Mucosa of descending colon (tissue), 3 donors: ENCODE data around the gene TMF1. TPM values are rescaled to one million over a fixed set of nuclear protein-coding genes. Genes with fewer than 3 reads are reported as not detected.

Source experiments
- ATAC-seq: fragments of 200-7000 bp; cut with Tn5 transposase; one replicate; pipeline ENCODE4 v1.9.1; 2020; ENCODE audit warnings: mild to moderate bottlenecking, moderate library complexity
- DNase-seq, 3 donors: peaks; one replicate each; pipeline ENCODE4 v3.0.0-alpha.2; 2020
- H3K36me3 ChIP-seq: fragments of 200-600 bp; one replicate; pipeline ENCODE4 v1.8.0; 2021; ENCODE audit warnings: low read depth, mild to moderate bottlenecking
- H3K4me1 ChIP-seq: fragments of 200-600 bp; one replicate; pipeline ENCODE4 v1.8.0; 2021; ENCODE audit warnings: low read depth, mild to moderate bottlenecking
- H3K4me3 ChIP-seq: fragments of 200-600 bp; one replicate; pipeline ENCODE4 v1.8.0; 2021; ENCODE audit warnings: mild to moderate bottlenecking
- H3K9me3 ChIP-seq: fragments of 200-600 bp; one replicate; pipeline ENCODE4 v1.8.0; 2021; ENCODE audit warnings: mild to moderate bottlenecking
- CTCF ChIP-seq: fragments of 200-600 bp; IDR thresholded peaks from one replicate; pipeline ENCODE4 v1.8.0; 2022; ENCODE audit warnings: antibody characterized with exemption, mild to moderate bottlenecking
- intact Hi-C, 2 donors: fragments of 100-400 bp; cut with DNase I in 1 of 2; cut with micrococcal nuclease in 1 of 2; formaldehyde crosslinking; loops; one replicate each; pipeline versions ENCODE4 v1.11.0 to v1.11.1; 2022; cut with DNase I, micrococcal nuclease
- total RNA-seq, 3 donors: library from RNA; stranded (reverse); fragmentation: NEBNext Ultra II Directional in 2 of 3; extraction: Animal tissue kit (Norgen Biotek cat#: 25700) in 2 of 3; gene quantifications; one replicate each; pipeline versions ENCODE4 v1.2.1 to v1.2.4, GENCODE V29; 2021 to 2023
- donor health status: DM: no; HTN: no; CAD: no; lungs with moderate emphysema.
- donor health status: DM: no; HTN: no; CAD: no.
- donor health status: DM: no; HTN: yes; CAD: no.

TMF1 gene
- total RNA-seq, 3 donors from 2014 or later: 40.3 to 43.9 (median 43.4) TPM

DNA sequence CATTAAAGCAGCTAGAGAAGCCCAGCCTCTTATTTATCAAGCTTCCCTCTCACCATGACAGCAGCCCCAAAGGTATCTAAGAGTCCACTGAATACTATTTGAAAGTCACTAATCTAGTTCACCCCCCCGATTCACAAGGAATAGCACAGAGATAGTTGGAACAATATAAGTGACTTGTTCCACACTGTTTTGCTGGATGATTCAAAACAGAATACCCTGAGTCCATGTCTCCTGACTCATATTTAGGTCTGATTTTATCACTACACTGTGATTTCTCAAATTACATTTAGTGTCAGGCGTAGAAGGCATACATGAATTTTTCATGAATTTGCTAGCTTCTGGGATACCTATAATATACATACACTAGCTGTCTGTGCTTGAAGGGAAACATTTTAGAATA, 20.0 kb downstream of the TMF1 start:
- no peaks in the 10 kb centered on the region for H3K4me1 ChIP-seq
- ATAC-seq (no peak), DNase-seq (no peak)
- no peak for TF ChIP-seq CTCF
- no peak overlapping the region for H3K4me3 ChIP-seq
- intact Hi-C loops: no loop called here
- no peaks in the 10 kb centered on the region for H3K9me3 ChIP-seq
- peaks cover 6% of the 10 kb centered on the region for H3K36me3 ChIP-seq

- DNase-seq: no peak
- Histone ChIP-seq H3K4me3 (no peak overlapping the region), H3K36me3 (peaks cover 6% of the 10 kb centered on the region), H3K4me1 (no peaks in the 10 kb centered on the region), H3K9me3 (no peaks in the 10 kb centered on the region)
- intact Hi-C loops: no loop called here
- no peak for TF ChIP-seq CTCF
- ATAC-seq: no peak
Observed at GRCh38 chr3:69031635-69032034, 20.5 kb downstream of the TMF1 start.

- H3K4me3 ChIP-seq: no peak overlapping the region
- DNase-seq: no peak
- TF ChIP-seq CTCF: no peak
- no peaks in the 10 kb centered on the region for H3K9me3 ChIP-seq
- intact Hi-C loops: no loop called here
- ATAC-seq: no peak
- H3K36me3 ChIP-seq: no peaks in the 10 kb centered on the region
- no peaks in the 10 kb centered on the region for H3K4me1 ChIP-seq
Observed at GRCh38 chr3:69020857-69021256, 31.3 kb downstream of the TMF1 start.

DNA sequence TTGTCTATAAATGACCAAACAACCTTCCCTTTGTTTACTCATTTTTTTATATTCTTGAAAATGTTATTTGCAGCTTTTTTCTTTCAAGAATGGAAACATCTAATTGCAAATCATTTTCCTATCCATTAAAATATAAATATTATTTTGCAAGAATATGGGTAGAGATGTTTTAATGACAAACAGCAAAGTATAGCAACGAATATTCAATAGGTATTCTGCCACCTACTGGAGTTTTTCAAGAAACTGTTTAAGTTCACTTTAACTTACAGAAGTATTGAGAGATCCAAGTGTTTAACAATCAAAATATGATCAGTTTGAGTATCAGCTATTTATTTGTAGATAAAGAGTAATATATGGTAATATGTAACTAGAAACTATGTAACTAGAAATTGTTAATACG, 31.7 kb downstream of the TMF1 start:
- ATAC-seq: no peak
- intact Hi-C loops: no loop called here
- Histone ChIP-seq H3K9me3 (no peaks in the 10 kb centered on the region), H3K4me3 (no peak overlapping the region), H3K36me3 (no peaks in the 10 kb centered on the region), H3K4me1 (no peaks in the 10 kb centered on the region)
- no peak for TF ChIP-seq CTCF
- DNase-seq: no peak

DNA sequence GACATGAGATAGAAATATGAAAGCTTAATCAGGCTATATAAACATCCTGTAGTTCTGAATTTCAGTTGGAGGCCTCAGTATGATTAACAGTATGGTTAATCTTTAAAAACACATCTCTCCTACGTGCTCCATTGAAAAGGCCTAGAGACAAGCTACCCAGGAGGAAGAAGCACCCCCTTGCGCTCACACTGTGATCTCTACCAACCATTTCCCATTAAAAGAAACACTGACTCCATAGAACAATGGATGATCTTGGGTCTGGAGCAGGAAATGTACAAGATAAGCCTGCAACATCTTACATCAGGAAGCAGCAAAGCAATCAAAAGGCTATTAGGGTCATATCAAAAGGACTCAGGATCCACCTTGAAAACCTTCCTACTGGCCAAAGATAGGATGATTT, 35.2 kb downstream of the TMF1 start:
- DNase-seq: no peak
- intact Hi-C loops: no loop called here
- peaks cover 11% of the 10 kb centered on the region for H3K4me1 ChIP-seq
- no peaks in the 10 kb centered on the region for H3K9me3 ChIP-seq
- H3K4me3 ChIP-seq: no peak overlapping the region
- ATAC-seq: no peak
- no peaks in the 10 kb centered on the region for H3K36me3 ChIP-seq
- TF ChIP-seq CTCF: no peak

- no peak for DNase-seq
Observed at GRCh38 chr3:69016102-69016501, 36.0 kb downstream of the TMF1 start.

More at GRCh38 chr3:69016102-69016501, 36.0 kb downstream of the TMF1 start:
- intact Hi-C loops: no loop called here
- H3K36me3 ChIP-seq: no peaks in the 10 kb centered on the region
- ATAC-seq: no peak
- H3K4me1 ChIP-seq: peaks cover 12% of the 10 kb centered on the region
- H3K9me3 ChIP-seq: no peaks in the 10 kb centered on the region
- no peak overlapping the region for H3K4me3 ChIP-seq
- TF ChIP-seq CTCF: no peak
